ENCODE data around the gene WBP2.

Gene WBP2

DNA sequence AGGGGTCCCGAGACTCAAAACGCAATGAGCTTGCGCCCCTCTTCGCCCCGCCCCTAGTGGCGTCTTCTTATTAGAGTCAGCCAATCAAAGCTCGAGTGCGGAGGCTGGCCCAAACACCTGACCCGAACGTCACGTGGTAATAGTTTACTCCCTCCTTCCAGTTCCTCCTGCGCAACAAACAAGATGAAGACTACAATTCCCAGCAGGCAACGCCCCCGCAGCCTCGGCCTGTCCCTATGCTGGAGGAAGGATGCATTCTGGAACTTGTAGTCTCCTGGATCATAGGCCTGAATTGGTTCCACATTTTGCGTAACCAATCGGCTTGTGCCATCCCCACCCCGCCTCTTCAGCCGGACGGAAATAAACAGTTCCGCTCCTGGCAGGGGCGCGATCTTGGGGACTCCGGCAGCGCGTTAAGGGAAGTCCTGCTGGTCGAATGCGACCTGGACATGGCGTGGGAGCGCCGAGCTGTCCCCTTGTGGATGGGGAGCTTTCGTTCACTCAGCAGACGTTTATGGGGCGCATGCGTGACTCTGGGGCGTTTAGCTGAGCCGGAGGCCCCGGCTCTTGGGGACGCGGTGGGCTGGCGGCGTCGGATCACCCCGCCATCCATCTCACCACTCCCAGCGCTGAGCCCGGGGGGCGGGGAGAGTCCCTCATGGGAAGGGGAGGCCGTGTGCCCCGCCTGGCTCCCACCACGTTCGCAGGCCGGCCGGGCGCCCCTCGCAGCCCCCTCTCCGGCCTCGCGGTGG is at the start of gene WBP2:
Gene WBP2, minus strand, starts transcription at position 26 of the 752 bp plus-strand sequence. CDS start 38 bp downstream, outside the sequence.
- DNase-seq, result peak; percentile 99 to 100

DNA sequence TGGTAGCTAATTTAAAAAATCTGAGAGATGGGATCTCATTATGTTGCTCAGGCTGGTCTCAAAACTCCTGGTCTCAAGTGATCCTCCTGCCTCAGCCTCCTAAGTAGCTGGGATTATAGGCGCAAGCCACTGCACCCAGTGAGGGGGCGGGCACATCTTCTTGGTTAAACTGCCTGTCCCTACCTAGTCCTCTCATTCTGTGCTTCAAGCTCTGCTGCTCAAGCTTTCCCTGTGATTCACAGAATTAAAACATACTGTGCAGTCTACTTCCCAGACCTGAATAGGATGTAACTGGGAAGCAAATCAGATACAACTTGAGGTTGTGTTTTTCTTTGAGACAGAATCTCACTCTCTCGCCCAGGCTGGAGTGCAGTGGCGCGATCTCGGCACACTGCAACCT is 47.3 kb upstream of the WBP2 start:
- no peak for DNase-seq

DNA sequence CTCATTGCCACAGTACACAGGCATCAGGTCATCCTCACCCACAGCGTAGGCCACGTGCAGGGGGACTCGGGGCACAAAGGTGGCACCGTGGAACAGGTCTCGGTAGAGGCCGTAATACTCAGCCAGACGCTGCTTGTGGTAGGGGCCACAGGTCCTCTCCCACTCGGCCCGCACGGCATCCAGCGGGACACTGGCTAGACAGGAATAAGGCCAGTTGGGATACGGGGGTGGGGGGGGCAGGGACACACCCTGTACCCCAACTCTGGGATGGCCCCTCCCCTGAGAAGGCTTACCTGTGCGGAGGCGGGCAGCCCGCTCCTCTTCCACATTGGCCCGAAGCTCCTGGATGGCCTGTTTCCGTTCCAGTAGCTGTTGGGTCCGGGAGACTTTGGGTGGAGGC is 46.6 kb upstream of the WBP2 start:
- DNase-seq, result no peak

DNA sequence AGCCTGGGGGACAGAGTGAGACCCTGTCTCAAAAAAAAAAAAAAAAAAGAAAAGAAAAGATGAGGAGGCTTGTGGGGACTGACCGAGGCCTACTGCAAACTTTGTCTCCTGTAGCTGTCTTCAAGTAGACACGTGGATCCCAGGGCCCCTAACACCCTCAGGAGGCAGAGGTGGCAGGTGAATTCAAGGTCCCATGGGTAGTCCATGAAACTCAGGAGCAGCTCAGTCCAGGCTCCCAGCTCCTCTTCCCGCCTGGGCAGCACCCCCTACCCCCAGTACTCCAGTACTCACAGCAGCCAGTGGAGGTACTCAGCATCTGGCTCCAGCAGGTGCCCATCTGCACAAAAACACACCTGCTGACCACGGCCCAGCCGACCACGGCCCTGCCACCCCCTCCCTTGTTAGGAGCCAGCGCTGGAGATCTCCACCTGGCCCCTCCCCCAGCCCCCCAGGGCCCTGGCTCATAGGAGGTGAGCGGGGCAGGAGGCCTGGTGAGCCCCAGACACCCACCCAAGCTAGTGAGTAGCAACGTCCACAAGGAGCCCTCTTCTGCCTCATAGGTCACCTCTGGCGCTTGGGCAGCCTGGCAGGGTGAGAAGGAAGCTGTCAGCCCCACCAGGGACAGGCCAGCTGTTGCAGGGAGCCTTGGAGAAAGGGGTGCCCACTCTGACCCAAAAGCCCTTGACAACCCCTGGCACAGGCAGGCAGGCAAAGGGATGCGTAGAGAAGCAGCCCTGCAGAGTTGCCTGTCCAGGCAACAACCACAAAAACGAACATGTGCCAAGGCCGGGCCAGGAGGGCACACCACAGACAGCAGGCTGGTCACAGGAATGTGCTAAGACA is 45.8 kb upstream of the WBP2 start:
- DNase-seq, result no peak

DNA sequence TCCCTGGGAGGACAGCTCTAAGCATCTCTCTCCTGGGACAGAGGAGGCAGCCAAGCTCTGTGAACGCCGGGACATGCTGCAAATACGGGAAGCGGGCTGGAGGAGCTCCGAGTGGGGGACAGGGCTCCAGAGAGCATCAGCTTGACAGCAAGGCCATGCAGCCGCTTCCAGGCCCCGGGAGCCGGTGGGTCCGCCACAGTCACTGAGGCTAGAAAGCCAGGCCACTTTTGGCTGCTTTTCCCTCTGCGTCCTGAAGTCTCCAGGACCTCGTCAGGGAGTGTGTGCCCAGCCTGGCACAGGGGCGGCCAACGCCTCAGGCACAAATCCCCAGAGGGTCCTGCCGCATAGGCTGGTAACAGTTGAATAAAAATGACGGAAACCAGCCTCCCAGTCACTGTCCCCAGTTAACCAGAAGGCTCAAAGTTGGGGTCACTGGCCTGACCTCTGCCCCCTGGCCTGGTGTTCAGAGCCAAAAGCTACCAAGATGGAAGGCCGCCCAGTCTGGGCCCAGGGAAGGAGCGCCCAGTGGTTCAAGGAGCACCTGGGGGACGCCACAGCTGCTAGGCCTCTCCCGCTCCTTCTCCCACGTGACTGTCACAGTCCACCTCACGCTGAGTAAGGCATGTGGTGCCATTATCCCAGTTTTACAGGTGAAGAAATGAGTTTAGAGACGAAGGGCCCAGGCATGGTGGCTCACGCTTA is 44.8 kb upstream of the WBP2 start:
- no peak for DNase-seq

DNA sequence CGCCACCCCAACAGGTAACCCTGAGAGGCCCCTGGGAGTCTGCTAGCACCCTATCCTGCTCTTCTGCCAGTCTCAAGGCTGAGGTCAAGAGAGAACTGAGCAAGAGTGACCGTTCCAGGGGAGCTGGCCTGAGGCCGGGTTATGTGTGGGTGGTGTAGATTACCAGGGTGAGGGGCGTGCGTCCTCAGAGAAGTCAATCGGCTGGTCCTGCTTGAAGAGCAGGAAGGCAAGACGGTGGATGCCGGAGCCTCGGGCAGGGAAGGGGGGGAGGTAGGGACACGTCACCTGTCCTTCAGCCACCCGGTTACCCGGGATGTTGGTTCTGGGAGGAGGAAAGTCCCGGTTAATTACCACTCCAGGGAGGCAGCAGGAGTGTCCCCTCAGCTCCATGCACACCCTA is 44.2 kb upstream of the WBP2 start:
- DNase-seq, result no peak

DNA sequence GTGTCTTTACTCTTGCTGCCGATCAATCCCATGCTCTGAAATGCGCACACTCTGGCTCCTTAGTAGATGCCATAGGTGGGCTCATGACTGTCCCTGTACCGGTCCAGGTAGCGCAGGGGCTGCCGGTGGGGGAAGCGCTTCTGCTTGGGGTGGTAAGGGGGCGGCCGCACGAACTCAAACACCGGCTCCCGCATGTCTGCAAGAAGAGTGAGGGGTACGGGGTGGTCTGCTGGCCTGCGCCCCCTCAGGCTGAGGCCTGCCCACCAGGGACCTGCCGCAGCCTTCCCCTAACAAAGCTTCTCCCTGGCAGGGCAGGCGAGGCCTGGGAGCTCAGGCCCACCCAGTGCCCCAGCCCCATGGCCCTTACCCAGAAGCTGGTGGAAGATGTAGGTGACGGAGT is 43.7 kb upstream of the WBP2 start:
- no peak for DNase-seq

DNA sequence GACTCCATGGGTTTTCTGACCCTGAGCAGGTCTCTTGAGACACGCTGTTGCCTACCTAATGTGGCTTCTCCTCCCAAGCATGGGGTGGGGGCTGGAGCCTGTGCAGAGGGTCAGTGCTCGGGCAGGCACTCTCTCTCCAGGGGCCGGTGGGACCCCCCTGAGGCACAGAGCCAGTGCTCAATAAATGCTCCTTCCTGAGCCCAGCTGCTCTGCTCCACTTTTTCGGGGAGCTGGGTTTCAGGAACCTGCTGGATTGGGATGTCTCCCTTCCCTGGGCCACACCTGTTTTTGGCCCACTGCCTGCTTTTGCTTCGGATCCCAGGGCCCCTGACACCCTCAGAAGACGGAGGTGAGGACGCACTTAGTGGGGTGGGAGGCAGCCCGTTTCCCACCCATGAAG is 42.9 kb upstream of the WBP2 start:
- DNase-seq, result no peak

DNA sequence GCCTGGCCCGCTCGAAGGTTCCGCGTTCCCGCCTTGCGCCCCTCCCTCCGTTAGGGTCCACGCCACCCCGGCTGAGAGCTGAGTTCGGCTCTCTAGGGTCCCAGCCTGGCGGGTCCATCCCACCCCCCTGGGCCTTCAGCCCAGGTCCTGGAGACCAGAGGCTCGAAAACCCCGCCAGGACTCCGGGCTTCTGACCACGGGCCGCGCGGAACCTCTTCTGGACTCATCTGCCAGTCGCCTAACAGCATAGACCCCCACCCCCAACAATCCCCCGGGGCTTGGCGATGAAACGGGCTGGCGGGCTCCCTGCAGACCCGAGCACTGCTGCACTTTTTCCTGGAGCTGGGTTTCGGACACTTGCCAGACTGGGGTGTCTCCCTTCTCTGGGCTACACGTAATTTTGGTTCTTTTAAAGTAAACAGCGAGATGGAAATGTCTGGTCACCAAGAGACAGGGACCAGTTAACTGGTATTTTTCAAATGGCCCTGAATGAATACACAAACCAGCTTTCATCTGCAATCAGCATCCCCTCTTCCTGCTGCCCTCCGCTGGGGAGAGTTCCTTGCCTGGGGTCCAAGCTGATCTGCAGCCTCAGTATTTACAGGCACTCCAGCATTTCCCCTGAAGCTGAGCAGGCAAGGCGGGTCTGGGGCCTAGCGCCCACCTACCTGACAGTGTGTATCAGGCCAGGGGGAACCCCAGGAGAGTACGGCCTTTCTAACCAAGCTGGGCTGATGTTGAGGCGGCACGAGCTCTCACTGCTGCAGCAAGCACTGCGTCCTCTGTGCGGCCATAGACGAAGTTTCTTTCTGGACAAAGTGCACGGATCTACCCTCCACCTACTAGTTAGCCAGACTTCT is 42.3 kb upstream of the WBP2 start:
- DNase-seq, result no peak

DNA sequence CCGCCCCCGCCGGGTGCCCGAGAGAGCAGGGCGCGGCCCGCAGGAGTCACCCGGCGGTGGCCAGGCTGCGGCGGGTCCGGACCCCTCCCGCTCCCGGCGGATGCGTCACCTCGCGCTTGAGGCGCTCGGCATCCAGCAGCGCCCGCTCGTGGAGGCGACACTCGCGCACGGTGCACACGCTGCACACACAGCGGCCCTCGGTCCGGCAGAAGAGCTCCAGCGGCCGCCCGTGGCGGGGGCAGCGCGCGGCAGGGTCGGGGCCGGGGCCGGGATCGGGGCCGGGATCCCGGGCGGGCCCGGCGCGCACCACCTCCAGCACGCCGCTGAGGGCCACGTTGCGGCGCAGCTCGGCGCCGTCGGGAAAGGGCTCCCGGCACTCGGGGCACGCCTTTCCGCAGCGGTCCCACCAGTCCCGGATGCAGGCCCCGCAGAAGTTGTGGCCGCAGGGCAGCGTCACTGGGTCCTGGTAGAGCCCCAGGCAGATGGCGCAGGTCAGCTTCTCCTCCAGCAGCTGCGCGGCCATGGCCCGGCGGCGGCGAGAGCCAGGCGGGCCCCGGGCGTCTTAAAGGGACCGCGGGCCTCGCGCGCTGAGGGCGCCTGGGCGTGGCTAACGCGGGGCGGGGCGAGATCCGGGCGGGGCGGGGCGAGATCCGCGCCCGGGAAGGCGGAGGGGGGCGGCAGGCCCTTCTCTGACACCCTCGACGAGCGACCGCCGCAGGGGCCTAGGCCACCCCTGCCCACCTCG is 41.5 kb upstream of the WBP2 start, which contains the start of gene TRIM65:
Gene TRIM65, minus strand, starts transcription at position 537 of the 745 bp plus-strand sequence. Its CDS starts 14 bp downstream, at position 523.
- DNase-seq, result peak; percentile 37 to 87

DNA sequence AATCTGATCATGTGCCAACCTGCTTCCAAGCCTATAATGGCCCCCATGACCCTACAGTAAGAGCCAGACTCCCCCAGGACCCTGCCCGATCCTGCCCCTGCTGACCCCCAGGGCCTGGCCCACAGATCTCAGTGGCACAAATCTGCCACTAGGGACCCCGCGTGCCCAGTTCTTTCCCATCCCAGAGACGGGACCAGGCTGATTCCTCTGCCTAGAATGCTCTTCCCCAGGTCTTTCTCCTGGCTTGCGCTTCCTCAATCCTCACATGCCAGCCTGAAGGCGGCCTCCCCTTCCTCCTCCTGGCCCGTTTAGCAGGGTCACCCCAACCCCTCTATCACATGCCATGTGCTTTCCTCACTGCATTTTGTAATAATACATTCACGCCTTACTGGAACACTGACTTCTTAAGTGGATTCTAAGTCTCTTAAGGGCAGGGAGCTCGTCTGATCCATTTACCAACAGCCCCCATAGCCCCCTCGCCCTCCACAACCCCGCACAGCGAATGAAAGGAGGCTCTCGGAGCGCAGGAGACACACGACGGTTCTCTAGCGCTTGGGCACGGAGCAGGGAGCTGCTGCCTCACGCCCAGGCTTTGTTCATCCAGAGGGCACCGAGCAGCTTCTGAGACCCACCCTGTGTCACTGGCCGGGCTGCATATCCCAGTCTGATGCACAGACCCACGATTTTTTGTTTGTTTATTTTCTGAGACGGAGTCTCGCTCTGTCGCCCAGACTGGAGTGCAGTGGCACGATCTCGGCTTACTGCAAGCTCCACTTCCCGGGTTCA is 40.4 kb upstream of the WBP2 start:
- DNase-seq, result peak; percentile 34 to 36

DNA sequence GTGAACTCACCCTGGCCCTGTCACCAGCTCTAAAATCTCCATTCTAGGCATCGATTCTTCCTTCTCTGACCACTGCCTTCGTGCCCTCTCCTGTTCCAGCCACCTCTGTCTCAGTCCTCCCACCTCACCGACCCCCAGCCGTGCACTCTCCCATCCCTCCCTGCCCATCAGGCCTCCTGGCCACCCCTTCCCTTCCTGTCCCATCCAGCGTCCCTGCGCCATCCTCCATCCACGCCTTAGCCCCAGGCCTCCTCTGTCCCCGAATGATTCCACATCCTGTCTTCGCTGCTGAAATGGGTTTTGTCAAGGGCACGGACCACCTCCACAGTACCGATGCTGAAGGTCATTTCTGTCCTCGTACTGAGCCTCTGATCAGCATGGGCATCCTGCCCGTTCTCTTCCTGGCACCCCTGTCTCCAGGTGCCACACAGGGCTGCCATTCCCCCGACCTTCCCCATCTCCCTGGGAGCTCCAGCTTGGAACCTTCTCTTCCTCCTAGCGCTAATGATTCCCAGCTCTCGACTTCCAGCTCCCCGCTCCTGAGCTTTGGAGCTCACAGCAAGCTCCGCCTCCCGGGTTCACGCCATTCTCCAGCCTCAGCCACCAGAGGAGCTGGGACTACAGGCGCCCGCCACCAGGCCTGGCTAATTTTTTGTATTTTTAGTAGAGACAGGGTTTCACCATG is 39.1 kb upstream of the WBP2 start:
- DNase-seq, result no peak

DNA sequence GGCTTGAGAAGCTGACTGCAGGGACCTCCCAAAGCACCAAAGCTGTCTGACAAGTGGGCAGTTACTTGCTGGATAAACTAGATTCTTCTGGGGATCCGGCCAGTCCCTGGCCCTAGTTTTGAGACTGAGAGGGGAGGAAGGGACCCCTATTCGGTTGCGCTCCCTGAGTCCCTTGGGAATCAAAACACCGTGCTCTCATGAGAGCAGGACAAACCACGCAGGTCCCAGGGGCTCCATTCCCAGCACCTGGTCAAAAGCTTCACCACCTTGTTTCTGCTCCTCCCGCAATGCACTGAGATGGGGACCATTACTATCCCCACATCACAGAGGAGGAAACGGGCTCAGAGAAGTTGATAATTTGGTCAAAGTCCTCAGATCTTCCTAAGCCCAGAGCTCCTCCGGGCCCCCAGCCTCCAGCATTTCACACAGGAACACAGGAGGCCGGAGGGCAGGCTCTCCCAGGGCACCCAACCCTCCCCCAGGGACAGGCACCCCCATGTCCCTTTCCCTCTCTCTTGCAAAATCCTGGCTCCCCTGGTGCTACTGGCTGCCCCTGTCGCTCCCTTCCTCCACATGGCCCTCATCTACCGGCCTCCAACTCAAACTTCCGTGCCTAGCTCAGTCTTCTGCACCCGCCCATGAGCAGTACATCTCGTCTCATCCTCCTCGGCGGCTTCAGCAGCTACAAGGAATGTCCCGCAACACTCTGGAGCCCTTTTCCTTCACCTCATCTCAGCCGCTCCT is 38.3 kb upstream of the WBP2 start:
- no peak for DNase-seq

DNA sequence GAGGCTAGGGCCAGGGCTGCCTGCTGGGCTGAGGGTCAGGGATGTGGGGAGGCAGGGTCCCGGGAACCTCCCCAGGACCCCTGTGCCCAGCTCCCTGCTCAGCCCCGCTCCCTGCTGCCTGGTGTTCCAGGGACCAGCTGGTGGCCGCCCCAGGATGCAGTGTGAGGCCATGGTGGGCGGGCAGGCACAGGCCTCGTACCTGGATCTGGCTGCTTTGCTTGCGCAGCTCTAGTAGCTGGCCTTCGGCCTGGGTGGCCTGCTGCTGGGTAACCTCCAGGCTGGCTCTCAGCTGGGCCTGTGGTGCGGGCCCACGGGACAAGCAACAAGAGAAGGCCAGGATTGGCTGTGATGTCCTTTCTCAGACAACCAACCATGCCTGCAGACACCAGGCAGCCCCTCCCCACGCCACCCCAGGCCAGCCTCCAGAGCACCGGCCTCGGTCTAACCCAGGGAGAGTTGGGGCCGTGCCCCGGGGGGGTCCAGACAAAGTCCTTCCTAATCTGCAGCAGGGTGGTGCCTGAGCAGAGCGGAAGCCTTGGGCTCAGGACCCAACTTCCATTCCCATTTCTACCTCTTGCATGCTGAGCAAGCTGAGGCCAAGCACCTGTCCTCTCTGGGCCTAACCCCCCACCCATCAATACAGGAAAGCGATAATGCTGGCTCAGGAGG is 37.6 kb upstream of the WBP2 start:
- DNase-seq, result no peak

DNA sequence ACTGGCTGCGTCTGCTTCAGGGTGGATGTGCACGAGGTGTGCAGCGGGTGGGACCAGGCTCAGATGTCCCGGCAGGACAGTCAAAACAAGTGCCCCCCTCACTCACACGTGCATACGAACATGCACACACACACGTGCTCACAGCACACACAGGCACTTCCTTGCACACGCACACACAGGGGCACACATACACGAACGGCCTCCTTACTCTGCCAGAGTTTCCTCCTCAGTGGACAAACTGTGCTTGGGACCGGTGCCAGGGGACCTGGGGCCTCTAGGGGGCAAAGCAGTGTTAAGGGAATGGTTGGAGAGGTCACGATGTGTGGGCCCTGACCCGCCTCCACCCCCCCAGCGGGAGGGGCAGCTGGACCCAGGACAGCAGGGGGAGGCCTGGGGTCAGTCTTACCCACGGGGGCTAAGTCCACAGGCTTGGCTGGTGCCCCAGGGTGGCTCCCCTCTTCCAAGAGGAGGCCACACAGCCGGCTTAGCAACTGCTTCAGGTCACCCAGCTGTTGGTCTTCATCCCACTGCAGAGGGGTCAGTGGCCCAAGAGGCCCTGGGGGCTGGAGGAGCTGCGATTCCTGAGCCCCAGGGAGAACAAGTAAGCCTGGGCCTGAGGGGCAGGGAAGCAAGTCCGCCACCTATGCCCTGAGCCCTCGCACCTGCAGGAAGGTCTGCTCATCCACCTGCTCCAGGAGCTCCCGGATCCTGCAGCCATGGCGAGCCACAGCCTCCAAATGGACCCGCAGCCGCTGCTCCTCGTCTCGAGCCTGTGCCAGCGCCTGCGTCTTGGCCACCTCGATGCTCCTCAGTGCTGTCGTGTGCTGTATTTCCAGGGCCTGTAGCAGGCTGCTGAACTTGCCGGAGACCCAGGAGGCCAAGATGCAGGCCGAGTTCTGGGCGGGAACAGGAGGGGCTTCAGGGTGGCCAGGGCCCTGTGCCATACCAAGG is 36.7 kb upstream of the WBP2 start:
- DNase-seq, result no peak

DNA sequence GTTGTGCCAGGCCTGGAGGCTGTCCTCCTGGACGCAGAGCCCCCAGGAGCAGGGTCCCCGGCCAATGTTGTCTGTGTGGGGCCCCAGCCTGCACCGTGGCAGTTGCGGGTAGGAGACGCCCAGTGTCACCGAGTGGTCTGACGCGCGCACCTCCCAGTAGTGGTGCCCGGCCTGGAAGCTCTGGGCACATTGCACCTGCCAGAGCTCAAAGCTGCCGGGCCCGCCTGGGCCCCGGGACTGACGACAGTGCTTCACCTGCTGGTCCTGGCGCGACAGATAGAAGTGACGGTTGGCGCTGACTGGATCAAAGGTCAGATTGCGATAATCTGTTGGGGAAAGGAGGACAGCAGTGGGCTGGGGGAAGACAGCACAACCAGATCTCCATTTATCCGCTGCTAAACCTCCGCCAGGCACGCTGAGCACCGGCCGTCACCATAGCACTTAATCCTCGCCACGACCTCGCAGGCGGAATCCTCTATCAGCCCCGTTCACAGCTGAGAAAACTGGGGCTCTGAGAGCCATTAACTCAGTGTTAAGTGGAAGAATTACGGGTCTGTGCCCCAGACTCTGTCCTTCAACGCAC is 36.0 kb upstream of the WBP2 start:
- no peak for DNase-seq

DNA sequence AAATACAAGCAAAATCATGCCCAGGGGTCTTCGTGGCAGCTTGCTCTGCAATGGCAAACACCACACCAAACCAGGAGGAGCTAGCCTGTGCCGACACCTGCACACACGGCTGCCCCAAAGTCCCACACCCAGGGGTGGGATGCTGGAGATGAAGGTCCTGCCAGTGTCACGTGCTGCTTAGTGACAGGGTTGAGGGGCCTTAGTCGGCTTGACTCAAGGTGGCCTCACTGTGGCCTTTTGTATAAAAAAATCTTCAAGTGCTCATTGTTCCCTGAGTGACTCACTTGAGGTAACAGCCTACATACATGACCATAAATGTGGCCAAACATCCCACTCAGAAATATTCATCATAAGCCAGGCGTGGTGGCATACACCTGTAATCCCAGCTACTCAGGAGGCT is 34.3 kb upstream of the WBP2 start:
- no peak for DNase-seq
